Body of pancreas (tissue), 4 donors: ENCODE results near the gene SLC35C1. TPM values are rescaled to one million over a fixed set of nuclear protein-coding genes. Genes with fewer than 3 reads are reported as not detected.

Source experiments
- ATAC-seq: fragments of 150-250 bp; one replicate; pipeline ENCODE4 v1.9.1; 2016
- DNase-seq, 4 donors: peaks; one replicate each; pipeline ENCODE4 v3.0.0-alpha.2; 2019
- H3K27ac ChIP-seq, 4 donors: fragments of 200-600 bp; sonication (generic); 1 replicate in 3 of 4; 2 replicates in 1 of 4; pipeline versions ENCODE4 v1.5.1 to v1.6.1; 2016 to 2019; ENCODE audit warnings: mild to moderate bottlenecking in 1 of 4, mixed read lengths in 1 of 4, moderate library complexity in 1 of 4
- H3K27me3 ChIP-seq, 2 donors: fragments of 200-600 bp; sonication (generic); one replicate each; pipeline ENCODE4 v1.6.0; 2016; ENCODE audit warnings: mild to moderate bottlenecking in 1 of 2
- H3K36me3 ChIP-seq, 2 donors: fragments of 200-600 bp; sonication (generic); replicated peaks in 1 of 2; 2 replicates each; pipeline ENCODE4 v1.5.1; 2016; ENCODE audit warnings: low read depth in 2 of 2; ENCODE audit not compliant: insufficient read depth in 1 of 2
- H3K4me1 ChIP-seq: fragments of 200-600 bp; sonication (generic); one replicate; pipeline ENCODE4 v1.6.0; 2016
- H3K4me3 ChIP-seq, 2 donors: fragments of 200-600 bp; sonication (generic); 1 replicate in 1 of 2; 2 replicates in 1 of 2; pipeline ENCODE4 v1.5.1; 2016 to 2019
- H3K9me3 ChIP-seq, 3 donors: fragments of 200-600 bp; sonication (generic); 1 replicate in 2 of 3; 2 replicates in 1 of 3; pipeline ENCODE4 v1.5.1; 2016
- CTCF ChIP-seq, 7 experiments: fragments of 450-650 bp in 4 of 7; fragments of 200-600 bp in 3 of 7; sonication (generic) in 3 of 7; IDR thresholded peaks; one replicate each; pipeline ENCODE4 v1.5.1; 2016 to 2019; ENCODE audit warnings: antibody characterized with exemption in 7 of 7
- POLR2A ChIP-seq, 3 donors: fragments of 450-650 bp; IDR thresholded peaks; one replicate each; pipeline ENCODE4 v1.6.1; 2016; ENCODE audit warnings: antibody characterized with exemption in 3 of 3, mild to moderate bottlenecking in 2 of 3
- WGBS, 2 donors: methylation state at CpG; one replicate each; pipeline ENCODE4 v1.1.5; 2017; 5-methylcytosine and 5-hydroxymethylcytosine counted together
- intact Hi-C: fragments of 100-400 bp; cut with DNase I; formaldehyde crosslinking; loops from one replicate; pipeline ENCODE4 v1.15.1; 2023
- total RNA-seq, 2 donors: library from RNA; depleted of rRNA; stranded (reverse); fragments of >200 nt; gene quantifications; one replicate each; pipeline ENCODE4 v1.1.0, GENCODE V29; 2016

SLC35C1 gene
- total RNA-seq, 2 donors from 2014 or later: 11.2 to 22.7 TPM

- no peak for DNase-seq
- 66% methylated on average over 11 of the region's 11 CpGs for WGBS, 2 donors
- Histone ChIP-seq H3K27ac (no peak overlapping the region), H3K4me1 (peaks cover 8% of the 10 kb centered on the region), H3K9me3 (no peaks in the 10 kb centered on the region), H3K36me3 (no peaks in the 10 kb centered on the region), H3K27me3 (no peaks in the 10 kb centered on the region), H3K4me3 (no peak overlapping the region)
- TF ChIP-seq CTCF (IDR thresholded peaks at IDR 0.05): no peak
- TF ChIP-seq POLR2A (IDR thresholded peaks at IDR 0.05): no peak
- intact Hi-C loops: loop anchor here (10.0 kb wide), 1 partner anchor 418 kb away; no protein-coding TSS in a partner anchor
- no peak for ATAC-seq
These were observed 31.8 kb upstream of the SLC35C1 start for GRCh38 chr11:45772986-45773785.

DNA sequence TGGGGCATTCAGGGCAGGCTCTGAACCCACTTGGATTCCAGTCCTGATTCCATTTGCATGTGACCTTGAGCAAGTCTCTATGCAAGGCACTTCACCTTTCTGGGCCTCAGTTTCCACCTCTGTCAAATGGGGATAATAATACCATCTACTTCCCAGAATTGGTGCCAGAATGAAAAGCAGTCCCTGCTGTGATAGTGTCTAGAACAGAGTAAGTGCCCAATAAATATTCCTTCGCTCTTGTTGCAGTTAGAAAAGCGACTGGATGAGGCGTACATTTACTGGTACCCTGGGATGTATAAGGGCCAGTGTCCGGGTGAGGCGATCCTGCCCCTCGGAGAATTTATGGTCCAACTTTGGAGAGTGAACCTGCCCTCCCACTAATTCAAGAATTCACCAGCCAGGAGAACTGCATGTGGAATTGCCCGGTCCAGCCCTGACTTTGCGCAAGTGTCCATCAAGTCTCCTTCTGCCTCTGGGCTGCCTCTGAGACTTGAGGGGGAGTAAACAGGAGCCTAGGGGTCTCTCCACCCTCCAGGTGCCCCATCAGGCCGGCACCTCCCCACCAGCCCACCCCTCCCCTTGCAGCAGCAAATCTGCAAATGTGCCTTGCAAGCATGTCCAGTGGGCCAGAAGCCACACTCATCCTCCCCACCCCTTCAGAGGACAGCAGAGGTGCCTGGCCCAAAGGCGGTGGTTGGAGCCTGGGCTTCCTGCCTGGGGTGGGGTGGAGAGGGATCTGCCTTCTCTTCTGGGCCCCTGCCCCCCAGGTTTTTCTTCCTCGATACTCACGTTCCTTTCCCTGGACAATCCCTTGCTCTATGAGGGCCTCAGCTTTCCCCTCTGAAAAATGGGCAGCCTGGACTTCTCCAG, 30.9 kb upstream of the SLC35C1 start:
- DNase-seq: no peak
- H3K27ac ChIP-seq: no peak overlapping the region
- intact Hi-C loops: loop anchor here (10.0 kb wide), 1 partner anchor 419 kb away; no protein-coding TSS in a partner anchor
- no peak for ATAC-seq
- TF ChIP-seq CTCF (IDR thresholded peaks at IDR 0.05) (no peak), POLR2A (IDR thresholded peaks at IDR 0.05) (no peak)
- H3K36me3 ChIP-seq: no peaks in the 10 kb centered on the region
- peaks cover 8% of the 10 kb centered on the region for H3K4me1 ChIP-seq
- no peaks in the 10 kb centered on the region for H3K9me3 ChIP-seq
- no peaks in the 10 kb centered on the region for H3K27me3 ChIP-seq
- no peak overlapping the region for H3K4me3 ChIP-seq
- WGBS, 2 donors: 81 to 85% methylated on average over 10 to 12 of the region's 12 CpGs

GRCh38 chr11:45774786-45775185, 30.2 kb upstream of the SLC35C1 start:
- Histone ChIP-seq H3K36me3 (no peaks in the 10 kb centered on the region), H3K4me1 (peaks cover 8% of the 10 kb centered on the region), H3K4me3 (no peak overlapping the region), H3K27me3 (no peaks in the 10 kb centered on the region), H3K27ac (no peak overlapping the region), H3K9me3 (no peaks in the 10 kb centered on the region)
- ATAC-seq (no peak), DNase-seq (no peak)
- WGBS, 2 donors: 90 to 93% methylated on average over 3 to 4 of the region's 4 CpGs
- TF ChIP-seq POLR2A (IDR thresholded peaks at IDR 0.05) (no peak), CTCF (IDR thresholded peaks at IDR 0.05) (no peak)
- intact Hi-C loops: loop anchor here (10.0 kb wide), 1 partner anchor 420 kb away; no protein-coding TSS in a partner anchor

DNA sequence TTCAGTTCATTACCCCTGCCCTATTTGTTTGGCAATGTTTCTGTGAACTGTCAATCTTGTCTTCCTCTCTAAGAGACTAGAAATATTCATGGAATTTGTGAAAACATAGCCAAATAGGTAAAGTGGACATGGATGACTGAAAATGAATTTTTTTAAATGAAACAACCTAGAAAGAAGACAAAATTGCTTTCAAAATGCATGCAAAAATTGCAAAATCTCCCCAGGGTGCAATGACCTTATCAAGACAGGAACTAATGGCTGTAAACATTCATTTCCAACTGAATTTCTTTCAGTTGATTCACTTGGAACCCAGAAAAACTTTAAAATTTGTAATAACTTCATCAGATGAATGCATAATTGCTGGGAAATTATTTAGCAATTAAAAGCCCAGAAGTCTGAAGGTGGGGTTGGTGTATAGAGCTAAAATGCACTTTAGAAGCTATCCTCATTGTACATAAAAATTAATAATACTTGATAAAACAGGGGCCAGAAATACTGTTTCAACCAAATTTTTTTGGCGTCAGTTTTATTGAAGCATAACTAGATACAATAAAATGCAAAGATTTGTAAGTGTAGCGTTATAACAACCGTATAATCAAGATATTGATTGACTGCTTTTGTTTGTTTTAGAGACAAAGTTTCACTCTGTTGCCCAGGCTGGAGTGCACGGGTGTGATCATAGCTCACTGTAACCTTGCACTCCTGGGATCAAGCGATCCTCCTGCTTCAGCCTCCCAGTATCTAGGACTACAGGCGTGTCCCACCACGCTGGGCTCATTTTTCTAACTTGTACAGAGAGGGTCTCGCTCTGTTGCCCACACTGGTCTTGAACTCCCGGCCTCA, 27.6 kb upstream of the SLC35C1 start:
- Histone ChIP-seq H3K4me3 (no peak overlapping the region), H3K36me3 (no peaks in the 10 kb centered on the region), H3K9me3 (no peaks in the 10 kb centered on the region), H3K27me3 (no peaks in the 10 kb centered on the region), H3K27ac (no peak overlapping the region), H3K4me1 (peaks cover under 1% of the 10 kb centered on the region)
- TF ChIP-seq CTCF (IDR thresholded peaks at IDR 0.05) (no peak), POLR2A (IDR thresholded peaks at IDR 0.05) (no peak)
- no peak for ATAC-seq
- 59 to 63% methylated on average over 9 of the region's 9 CpGs for WGBS, 2 donors
- DNase-seq: no peak
- intact Hi-C loops: loop anchor here (10.0 kb wide), 1 partner anchor 423 kb away; no protein-coding TSS in a partner anchor
